GM20431 (cell line): ENCODE data around the gene COA8.

Experiments
- in situ Hi-C: fragments of 300-500 bp; cut with MseI, MboI; formaldehyde crosslinking; loops from one replicate; pipeline ENCODE4 v1.15.0; 2020; ENCODE audit warnings: low sequenced_read_pairs; ENCODE audit not compliant: unreplicated experiment

COA8 gene, protein sequence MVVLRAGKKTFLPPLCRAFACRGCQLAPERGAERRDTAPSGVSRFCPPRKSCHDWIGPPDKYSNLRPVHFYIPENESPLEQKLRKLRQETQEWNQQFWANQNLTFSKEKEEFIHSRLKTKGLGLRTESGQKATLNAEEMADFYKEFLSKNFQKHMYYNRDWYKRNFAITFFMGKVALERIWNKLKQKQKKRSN

DNA sequence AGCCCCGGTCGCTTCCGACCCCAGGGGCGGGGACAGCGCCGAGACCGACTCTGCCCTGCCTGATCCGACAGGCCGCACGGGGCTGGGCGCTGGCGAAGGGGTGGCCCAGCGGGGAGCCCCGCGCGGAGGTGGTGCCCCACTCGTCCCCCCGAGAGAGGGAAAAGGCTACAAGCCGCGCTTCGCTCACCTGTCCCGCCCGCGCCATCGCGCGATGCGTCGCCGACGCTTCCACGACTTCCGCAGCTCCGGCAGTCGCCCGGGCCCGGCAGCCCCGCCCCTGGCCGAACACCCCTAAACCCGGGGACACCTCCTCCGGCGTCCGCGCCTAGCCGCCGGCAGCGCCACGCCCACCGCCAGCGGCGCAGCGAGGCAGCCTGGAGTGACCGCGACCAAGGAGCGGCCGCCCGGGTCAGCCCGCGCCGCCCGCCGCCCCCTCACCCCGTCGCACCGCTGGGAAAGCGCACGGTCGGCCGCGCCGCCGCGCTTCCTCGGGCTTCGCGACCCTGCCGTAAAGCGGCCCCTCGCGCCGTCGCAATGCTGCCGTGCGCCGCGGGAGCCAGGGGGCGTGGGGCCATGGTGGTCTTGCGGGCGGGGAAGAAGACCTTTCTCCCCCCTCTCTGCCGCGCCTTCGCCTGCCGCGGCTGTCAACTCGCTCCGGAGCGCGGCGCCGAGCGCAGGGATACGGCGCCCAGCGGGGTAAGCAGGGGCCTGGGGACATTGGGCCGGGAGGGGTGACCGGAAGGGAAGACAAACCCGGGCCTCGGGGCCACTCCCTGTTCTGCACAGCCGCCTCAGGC, at the start of gene COA8, which contains the start of gene BAG5:
Gene COA8, plus strand, starts transcription at position 532 of the 797 bp plus-strand sequence. Its CDS starts 42 bp downstream, at position 574.
Gene BAG5, minus strand, starts transcription at position 229 of the 797 bp plus-strand sequence. CDS start 1,493 bp downstream, outside the sequence.
- in situ Hi-C loops: no loop called here

- in situ Hi-C loops: no loop called here
Measured at GRCh38 chr14:103514596-103515421, 48.0 kb upstream of the COA8 start.

- in situ Hi-C loops: no loop called here
Measured at GRCh38 chr14:103516426-103517173, 46.2 kb upstream of the COA8 start.

DNA sequence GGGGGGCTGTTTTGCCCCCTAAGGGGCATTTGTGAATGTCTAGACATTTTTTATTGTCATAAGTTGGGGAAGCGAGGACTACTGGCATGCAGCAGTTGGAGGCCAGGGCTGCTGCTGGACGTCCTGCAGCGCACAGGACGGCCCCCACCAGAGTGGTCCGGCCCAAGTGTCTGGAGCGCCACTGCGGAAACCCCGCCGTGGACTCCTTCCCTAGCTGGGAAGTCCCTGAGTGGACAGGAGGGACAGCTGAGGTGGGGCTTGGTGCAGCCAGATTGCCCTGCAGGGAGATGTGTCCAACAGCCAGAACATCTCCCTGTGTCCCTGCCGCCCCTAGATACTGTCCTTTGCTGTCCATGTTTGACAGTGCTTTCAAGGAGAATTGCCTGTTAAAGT, 45.6 kb upstream of the COA8 start:
- in situ Hi-C loops: no loop called here

- in situ Hi-C loops: no loop called here
Measured at GRCh38 chr14:103517721-103518421, 44.9 kb upstream of the COA8 start.

DNA sequence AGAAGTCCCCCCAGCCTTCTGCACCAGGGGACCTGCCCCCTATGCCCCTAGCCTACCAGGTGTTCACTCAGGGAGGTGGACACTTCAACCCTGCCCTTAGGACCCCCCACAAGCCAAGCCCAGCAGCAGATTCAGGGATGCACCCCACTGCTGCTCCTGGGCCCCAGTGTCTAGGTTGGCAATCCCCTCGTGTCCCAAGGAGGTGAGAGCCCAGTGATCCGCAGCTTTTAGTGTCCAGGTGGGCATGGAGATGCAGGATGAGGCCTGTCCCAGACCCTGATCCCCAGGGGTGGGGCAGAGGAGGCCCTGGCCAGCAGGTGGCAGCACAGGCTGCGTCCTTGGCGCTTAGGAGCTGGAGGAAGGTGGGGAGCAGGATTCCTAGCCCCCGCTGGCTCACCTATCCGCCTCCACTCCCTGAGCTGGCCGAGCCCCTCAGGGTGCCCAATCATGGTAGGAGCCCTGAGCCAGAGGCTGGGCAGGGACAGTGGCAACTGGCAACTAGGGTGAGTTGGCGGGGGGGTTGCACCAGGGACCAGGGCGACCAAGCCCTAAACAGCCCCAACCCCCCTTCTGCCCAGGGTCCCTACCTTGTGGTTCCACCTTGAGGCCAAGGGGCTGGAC, 44.2 kb upstream of the COA8 start:
- in situ Hi-C loops: no loop called here

DNA sequence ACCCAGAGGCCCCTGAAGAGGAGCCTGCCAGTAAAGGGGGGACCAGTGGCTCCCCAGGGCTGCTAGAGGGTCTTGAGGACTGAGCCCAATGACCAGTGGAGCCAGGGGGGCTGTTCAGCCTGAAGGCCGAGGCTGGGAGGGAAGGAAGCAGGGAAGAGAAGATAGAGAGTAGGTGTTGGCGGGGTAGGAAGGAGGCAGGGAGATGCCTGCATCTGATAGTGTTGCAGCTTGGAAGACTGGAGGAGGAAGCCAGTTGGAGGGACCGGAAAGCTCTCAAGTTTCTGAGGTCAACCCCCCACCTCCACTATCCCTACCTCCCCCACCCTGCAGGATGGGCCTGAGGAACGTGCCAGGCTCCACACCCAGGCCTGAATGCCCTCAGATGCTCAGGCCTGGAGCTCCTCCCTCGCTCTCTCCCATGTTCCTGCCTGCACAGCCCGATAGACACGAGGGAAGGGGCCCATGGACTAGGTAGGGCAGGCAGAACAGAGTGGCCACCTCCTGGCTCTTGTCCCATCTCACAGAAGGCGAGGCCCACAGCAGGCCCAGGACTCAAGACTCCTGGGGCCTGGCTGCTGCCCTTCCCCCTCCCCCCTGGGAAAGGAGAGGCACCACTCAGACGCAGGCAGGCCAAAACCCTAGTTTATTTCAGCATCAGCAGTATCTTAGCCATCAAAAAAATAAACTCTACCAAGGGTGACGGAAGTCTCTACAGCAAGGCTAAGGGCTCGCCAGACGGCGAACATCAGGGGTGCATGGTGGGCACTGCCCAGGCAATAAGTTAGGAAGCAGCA, 43.5 kb upstream of the COA8 start:
- in situ Hi-C loops: no loop called here

DNA sequence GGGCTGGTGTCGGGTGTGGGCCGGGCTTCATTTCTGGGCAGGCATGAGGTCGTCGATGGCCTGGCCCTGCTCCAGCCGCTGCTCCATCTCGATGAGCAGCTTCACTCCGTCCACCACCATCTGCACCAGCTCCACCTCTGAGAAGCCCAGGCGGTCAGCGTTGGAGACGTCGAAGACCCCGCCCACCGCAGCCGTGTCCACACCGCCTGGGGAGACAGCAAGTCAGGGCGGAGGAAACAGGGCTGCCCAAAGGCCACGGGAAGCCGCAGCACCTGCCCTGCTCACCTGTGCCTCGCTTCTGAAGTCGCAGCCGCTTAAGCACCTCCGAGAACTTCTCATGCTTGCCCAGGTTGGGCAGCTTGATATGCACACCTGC, 42.9 kb upstream of the COA8 start:
- in situ Hi-C loops: no loop called here

DNA sequence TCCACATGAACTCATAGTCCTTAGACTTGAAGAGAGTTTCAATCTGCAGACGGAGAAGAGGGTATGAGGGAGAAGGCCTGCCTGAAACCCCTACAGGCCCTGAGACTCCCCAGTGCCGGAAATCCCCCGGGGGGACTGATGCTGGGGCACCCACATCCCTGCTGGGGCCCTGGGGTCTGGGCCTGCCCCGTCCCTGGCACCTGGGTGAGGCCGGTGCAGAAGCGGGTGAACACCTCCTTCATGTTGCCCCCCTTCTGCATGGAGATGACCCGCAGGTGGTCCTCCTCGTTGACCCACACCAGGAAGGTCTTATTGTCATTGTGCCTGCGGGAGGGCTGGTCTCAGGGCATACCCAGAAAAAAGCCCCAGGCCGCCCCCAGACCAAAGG, 42.5 kb upstream of the COA8 start:
- in situ Hi-C loops: no loop called here

DNA sequence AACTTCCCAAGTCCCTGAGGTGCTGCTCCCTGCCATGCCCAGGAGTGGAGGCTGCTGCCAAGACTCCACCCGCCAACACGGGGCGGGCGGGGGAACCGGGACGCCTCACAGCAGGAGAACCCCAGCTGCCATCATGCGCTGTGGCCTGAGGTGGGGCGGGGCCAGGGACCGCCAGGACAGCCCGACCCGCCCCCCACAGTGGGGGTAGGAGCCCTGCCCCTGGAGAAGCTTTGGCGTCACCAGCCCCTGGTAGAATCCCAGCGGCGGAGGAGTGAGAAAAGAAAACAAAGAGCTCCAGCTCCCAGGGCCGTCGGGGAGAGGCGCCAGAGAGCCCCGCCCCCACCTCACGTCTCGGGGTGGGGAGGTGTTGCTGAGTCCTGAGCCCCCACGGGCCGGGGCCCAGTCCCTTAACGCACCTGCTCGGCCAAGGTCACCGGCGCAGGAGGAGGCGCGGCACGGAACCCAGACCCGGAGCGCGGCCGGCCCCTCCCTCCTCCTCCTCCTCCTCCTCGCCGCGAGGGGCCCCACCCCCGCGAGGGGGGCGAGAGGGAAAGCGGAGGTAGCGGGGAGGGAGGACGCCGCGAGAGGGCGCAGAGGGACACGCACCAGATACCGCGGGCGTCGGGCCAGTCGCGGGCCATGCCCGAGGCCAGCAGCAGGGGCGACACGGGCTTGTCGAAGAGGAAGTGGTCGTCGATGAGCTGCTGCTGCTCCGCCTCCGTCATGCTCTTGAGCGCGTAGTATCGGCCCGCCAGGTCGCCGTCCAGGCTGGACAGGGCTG, 41.9 kb upstream of the COA8 start:
- in situ Hi-C loops: no loop called here

- in situ Hi-C loops: no loop called here
Measured at GRCh38 chr14:103521438-103521950, 41.3 kb upstream of the COA8 start.

DNA sequence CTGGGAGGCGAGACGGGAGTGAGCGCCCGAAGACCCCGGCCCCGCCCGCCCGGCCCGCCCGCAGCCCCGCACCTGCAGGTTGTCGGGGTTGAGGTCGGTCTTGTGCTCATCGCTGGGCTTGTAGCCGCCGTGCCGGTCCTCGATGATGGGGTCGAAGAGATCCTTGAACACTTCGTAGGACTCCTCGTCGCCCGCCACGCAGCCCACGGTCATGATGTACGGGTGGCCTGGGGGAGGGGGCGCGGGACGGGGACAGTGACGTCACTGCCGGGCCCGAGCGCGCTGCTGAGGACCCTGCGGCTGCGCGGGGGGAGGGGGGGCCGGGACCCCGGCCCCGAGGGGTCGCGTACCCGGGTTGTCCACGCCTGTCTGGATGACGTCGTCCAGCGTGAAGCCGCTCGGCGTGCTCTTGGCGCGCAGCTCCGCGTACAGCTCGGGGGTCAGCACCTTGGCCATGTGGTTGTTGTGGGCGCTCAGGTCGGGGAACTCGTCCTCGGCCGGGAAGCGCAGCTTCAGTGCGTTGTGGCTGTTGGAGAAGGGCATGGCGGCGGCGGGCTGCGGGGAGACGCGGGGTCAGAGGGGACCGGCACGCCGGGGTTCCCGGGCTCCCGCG, 40.7 kb upstream of the COA8 start:
- in situ Hi-C loops: no loop called here

GRCh38 chr14:103522649-103523574, 39.8 kb upstream of the COA8 start, which contains the start of gene CKB:
TSS of gene CKB (minus strand) at chr14:103522830. CDS start at chr14:103522493, 337 bp downstream.
- in situ Hi-C loops: no loop called here

DNA sequence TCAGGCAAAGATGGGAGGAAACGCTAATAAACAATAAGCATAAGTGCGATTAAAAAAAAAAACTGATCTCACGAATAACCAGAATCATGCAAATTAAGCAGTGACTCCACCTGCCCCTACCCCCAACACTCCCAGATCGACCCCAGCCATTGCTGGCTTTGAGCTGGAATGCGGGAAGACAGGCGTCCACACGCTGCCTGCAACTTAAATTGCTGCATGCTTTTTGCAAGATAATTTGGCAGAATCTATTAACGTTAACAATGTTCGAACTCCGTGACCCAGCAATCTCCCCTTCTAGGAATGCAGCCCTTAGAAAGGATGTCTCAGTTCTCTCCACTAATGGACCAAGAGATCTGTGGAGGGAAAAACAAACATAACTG, 39.2 kb upstream of the COA8 start:
- in situ Hi-C loops: no loop called here

DNA sequence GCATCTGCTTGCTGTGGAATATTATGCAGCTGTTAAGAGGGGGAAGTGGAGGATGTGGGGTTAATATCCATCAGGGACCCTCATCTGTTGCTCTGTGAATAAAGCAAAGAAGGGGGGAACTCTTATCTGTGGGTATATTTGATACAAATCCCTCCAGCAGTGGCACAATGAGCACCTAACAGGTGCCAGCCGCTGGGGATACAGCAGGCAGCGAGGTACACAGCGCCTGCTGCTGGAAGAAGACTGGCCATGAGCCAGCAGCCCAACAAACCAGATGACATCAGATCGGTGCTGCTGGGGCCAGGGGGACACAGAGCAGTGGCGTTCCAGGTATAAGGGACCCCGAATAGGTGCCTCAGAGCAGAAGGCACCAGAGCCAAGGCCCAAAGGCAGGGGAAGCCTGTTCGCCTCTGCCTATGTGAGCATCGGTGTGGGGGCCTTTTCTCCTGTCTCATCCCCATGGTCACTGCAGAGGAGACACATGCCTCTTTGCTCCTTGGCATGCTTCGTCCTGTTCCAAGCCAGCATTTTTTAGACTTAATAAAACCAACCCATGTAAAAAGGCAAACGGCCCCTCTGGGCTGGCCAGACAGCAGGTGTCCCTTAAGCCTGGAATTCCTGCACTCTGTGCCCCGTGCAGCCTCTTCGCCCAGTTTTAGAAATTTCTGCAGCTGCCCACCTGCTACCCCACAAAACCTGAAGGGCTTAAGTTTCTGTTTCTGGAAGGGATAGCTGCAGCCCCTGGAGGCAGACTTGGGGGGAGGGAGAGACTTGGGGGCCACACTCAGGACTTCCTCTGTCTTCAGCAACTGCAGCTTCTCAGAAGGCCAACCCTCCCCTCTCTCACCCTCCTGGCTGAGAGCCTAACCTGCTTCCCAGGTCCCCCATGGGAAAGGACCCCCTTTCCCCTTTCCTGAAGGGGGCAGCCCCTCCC, 38.5 kb upstream of the COA8 start:
- in situ Hi-C loops: no loop called here
